Muscle of leg (tissue), 11 donors: ENCODE data around the gene RNF150. TPM values are rescaled to one million over a fixed set of nuclear protein-coding genes. Genes with fewer than 3 reads are reported as not detected.

Experiments used
- DNase-seq: peaks from one replicate; pipeline ENCODE4 v3.0.0; 2013
- H3K27ac ChIP-seq: one replicate; pipeline ENCODE4 v1.5.1; 2013; ENCODE audit warnings: mild to moderate bottlenecking, low read length, control low read depth
- H3K27me3 ChIP-seq: one replicate; pipeline ENCODE4 v1.6.1; 2013; ENCODE audit warnings: low read length; ENCODE audit not compliant: control insufficient read depth, insufficient read depth
- H3K36me3 ChIP-seq: one replicate; pipeline ENCODE4 v1.6.1; 2013; ENCODE audit warnings: low read length; ENCODE audit not compliant: control insufficient read depth, insufficient read depth
- H3K4me1 ChIP-seq: one replicate; pipeline ENCODE4 v1.6.1; 2013; ENCODE audit warnings: low read length; ENCODE audit not compliant: control insufficient read depth, insufficient read depth
- H3K4me3 ChIP-seq: one replicate; pipeline ENCODE4 v1.5.1; 2013; ENCODE audit warnings: low read length, control low read depth
- H3K9me3 ChIP-seq: replicated peaks from 2 replicates; pipeline ENCODE4 v1.6.1; 2013; ENCODE audit warnings: low read depth, low read length; ENCODE audit not compliant: control insufficient read depth
- WGBS: methylation state at CpG from one replicate; pipeline ENCODE4 v1.1.5; 2013; ENCODE audit warnings: missing lambda C conversion rate; ENCODE audit not compliant: insufficient coverage; 5-methylcytosine and 5-hydroxymethylcytosine counted together
- polyA plus RNA-seq, 8 donors: library from polyadenylated mRNA; unstranded; fragments of 120-200 nt; gene quantifications; one replicate each; pipeline versions ENCODE4 v1.2.1 to v1.2.3, GENCODE V29; 2013; ENCODE audit warnings: inconsistent platforms in 1 of 8, low replicate concordance in 1 of 8; ENCODE audit not compliant: insufficient read length in 8 of 8, insufficient read depth in 1 of 8
- total RNA-seq: library from RNA; stranded (reverse); fragments of 120-200 nt; gene quantifications from one replicate; pipeline ENCODE4 v1.2.4, GENCODE V29; 2013

RNF150 gene
- total and polyA plus RNA-seq, 9 donors = 21.0 to 44.6 (median 33.8) TPM

DNA sequence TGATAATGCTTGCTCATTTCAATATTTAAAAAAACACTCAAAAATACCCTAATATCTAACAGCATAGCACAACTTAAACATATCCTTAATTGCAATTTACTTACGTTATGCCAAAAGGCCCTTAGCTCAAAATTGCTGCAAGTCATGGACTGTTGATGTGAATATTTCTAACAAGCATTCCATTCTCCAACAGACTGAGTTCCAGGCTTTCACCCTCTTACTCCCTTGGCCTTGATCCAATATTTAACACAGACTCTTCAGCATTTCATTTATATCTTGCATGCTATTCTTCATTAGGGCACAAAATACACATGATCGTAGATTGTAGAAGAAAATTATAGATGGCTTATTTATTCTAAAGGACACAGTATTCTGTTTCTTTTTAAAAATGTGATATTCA is 96.5 kb downstream of the RNF150 start:
- no peak overlapping the region for H3K4me3 ChIP-seq
- peaks cover 8% of the 10 kb centered on the region for H3K9me3 ChIP-seq
- no CpG with 5 or more reads among the region's 2 CpGs for WGBS
- H3K27ac ChIP-seq = no peak overlapping the region
- no peaks in the 10 kb centered on the region for H3K4me1 ChIP-seq
- H3K36me3 ChIP-seq = peaks cover 5% of the 10 kb centered on the region
- peak; percentile 33 for DNase-seq
- no peaks in the 10 kb centered on the region for H3K27me3 ChIP-seq

DNA sequence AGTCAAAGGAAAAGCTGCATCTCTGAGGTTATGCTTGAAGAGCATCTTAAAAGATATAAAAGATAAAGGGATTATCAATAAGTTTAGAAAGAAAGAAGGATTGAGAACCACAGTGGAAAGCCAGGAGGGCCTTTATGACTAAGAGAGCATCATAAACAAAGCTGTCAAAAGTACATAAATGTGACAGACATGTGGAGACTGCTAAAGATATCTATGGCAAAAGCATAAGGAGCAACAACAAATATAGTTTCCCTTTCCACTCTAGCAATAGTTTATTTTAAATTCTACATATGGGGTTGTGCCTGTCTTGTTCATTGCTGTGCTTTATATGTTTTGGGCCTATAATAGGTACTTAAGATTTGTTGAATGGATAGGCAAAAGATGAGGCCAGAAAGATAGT is 97.3 kb downstream of the RNF150 start:
- Histone ChIP-seq H3K9me3 (peaks cover 8% of the 10 kb centered on the region), H3K36me3 (peaks cover 5% of the 10 kb centered on the region), H3K27ac (no peak overlapping the region), H3K4me1 (no peaks in the 10 kb centered on the region), H3K4me3 (no peak overlapping the region), H3K27me3 (no peaks in the 10 kb centered on the region)
- DNase-seq = no peak

DNA sequence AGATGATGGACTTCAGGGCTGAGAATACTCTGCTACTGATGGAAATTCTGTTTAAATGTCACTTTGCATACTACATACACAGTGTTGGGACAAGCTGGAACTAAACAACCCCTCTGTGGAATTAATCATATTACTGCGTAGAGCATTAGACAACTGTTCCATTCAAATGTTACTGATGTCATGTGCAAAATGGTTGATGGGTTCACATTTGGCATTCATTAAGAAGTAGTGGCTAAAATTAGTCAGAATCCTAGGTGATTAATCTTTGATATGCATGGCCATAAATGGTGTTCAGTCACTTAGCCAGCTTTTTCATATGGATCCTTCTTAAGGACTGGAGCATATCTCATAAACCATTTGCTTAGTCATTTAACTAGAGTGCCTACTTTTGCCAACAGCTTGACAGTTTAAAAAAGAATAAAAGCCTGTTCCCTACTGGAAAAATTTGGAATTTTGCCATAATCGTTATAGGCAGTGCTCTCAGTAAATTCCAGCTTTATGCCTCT is 105.2 kb downstream of the RNF150 start:
- no peaks in the 10 kb centered on the region for H3K9me3 ChIP-seq
- DNase-seq = peak; percentile 77

DNA sequence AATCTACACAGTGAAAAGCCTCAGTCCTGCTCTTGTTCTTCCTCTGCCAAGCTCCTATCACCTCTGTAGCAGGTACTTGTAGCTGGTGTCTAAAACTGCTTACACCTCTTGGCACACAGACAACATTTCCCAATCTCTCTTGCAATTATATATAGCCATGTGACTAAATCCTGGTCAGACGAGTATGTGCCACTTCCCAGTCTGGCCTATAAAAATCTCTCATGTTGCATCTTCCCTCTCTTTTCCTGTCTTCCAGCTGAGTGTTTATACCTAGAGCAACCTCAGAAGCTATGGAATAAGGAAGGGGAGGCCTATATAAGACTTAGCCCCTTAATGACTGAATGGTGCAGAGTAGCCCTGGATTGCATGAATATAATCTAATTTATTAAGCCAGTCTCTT is 105.8 kb downstream of the RNF150 start:
- Histone ChIP-seq H3K4me1 (peaks cover 7% of the 10 kb centered on the region), H3K27me3 (no peaks in the 10 kb centered on the region), H3K36me3 (no peaks in the 10 kb centered on the region), H3K27ac (peak overlapping the region; percentile 50), H3K4me3 (no peak overlapping the region), H3K9me3 (no peaks in the 10 kb centered on the region)
- peak; percentile 46 for DNase-seq
- WGBS = no CpG with 5 or more reads among the region's 1 CpG

More for the DNA sequence above, 105.2 kb downstream of the RNF150 start:
- H3K4me1 ChIP-seq = peaks cover 7% of the 10 kb centered on the region
- H3K36me3 ChIP-seq = no peaks in the 10 kb centered on the region
- H3K27ac ChIP-seq = peak overlapping the region; percentile 50
- WGBS = no CpG with 5 or more reads among the region's 2 CpGs
- H3K4me3 ChIP-seq = no peak overlapping the region
- no peaks in the 10 kb centered on the region for H3K27me3 ChIP-seq

DNA sequence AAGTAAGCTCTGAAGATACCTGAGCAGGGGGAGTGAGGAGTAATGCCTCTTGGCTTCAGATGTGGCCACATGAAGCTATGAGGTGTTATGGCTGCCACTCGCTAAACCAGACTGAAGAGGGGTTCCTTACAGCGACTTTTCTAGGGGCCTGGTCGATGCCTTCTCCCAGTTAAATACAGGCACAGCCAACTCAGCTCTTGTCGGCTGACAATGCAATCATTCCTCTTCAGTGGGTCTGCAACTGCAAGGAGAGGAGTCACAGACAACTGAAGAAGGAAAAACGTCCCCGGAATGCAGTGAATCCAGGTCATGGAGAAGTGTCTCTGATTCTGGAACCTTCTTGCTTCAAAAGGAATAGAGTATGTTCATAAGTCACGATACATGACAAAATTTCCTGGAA is 106.4 kb downstream of the RNF150 start:
- H3K27ac ChIP-seq = no peak overlapping the region

DNA sequence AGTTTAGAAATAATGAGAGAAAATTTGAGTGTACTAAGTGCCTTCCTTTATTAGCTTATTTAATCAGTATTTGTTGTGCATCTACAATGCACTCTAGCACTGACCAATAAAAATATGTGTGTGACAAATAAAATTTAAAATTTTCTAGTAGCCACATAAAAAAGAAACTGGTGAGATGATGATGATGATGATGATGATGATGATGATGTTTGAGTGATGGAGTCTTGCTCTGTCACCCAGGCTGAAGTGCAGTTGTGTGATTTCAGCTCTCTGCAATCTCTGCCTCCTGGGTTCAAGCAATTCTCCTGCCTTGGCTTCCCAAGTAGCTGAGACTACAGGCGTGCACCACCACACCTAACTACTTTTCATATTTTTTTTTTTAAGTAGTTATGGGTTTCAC is 110.2 kb downstream of the RNF150 start:
- no peak overlapping the region for H3K4me3 ChIP-seq
- no peaks in the 10 kb centered on the region for H3K9me3 ChIP-seq
- H3K27me3 ChIP-seq = no peaks in the 10 kb centered on the region
- H3K27ac ChIP-seq = no peak overlapping the region
- H3K36me3 ChIP-seq = no peaks in the 10 kb centered on the region
- H3K4me1 ChIP-seq = peaks cover 28% of the 10 kb centered on the region
- DNase-seq = no peak
- no CpG with 5 or more reads among the region's 1 CpG for WGBS

More for the DNA sequence above, 106.4 kb downstream of the RNF150 start:
- 94% methylated on average over 3 of the region's 7 CpGs for WGBS
- DNase-seq = no peak
- Histone ChIP-seq H3K4me3 (no peak overlapping the region), H3K4me1 (peaks cover 12% of the 10 kb centered on the region), H3K9me3 (no peaks in the 10 kb centered on the region), H3K27me3 (no peaks in the 10 kb centered on the region), H3K36me3 (no peaks in the 10 kb centered on the region)

DNA sequence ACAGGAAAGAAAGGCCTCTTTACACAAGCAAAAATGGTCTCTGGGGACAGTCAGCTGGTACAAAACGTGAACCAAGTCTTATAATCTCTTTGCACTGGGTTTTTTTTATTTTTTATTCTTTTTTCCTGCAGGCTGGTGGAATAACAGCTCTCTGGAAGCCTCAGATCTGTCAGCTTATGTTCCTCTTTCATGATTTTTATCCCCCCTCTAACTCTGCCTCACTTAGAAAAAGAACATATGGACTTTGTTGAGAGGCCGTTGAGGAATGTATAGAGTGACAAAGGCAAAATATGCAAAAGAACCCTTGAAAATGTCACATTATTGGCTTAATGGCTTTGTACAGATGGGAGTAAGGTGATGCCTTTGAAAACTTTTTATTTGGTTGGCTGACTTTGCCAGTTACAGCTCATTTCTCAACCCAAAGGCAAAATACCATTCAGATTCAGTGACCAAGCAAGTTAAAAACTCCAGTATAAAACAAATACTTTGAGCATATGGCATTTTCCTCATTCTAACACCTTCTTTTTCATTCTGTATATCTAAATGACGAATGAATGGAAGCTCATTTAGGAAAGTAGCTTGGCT is 111.1 kb downstream of the RNF150 start:
- WGBS = no CpG with 5 or more reads among the region's 3 CpGs
- no peaks in the 10 kb centered on the region for H3K36me3 ChIP-seq
- H3K4me3 ChIP-seq = no peak overlapping the region
- H3K4me1 ChIP-seq = peaks cover 25% of the 10 kb centered on the region
- H3K27me3 ChIP-seq = no peaks in the 10 kb centered on the region
- peak overlapping the region; percentile 85 for H3K27ac ChIP-seq
- no peak for DNase-seq
- H3K9me3 ChIP-seq = no peaks in the 10 kb centered on the region

DNA sequence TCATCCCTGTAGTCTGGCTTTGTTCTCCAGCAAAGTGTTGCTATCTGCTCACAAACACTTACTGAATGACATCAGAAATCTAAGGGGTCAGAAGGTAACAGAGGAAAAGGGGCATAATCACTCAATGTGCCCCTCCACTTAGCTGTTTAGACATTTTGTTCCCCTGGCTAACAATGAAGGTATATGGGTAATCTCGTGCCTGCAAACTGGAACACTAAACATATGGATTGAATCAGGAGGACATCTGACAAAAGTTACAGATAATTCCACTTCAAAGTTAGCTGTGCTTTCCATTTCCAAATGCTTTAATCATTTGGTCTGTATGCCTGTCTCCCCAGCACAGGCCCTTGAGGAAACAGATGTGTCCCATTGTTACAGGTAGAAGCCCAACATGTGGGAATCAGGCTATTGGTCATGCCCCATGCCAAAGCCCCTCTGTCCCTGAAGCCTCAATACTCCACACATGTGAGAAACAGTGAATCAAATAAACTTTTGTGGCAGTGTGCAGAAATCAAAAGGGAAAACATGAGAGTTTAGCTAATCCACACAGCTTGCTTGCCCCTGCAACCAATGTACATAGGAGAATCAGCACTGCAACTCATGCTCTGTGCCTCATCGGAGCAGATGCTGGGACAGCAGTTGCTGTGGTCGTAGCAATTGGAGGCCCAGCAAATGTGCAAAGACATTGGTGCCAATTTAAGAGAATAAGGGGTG is 111.7 kb downstream of the RNF150 start:
- peak; percentile 73 for DNase-seq
- Histone ChIP-seq H3K27ac (peak overlapping the region; percentile 85), H3K36me3 (no peaks in the 10 kb centered on the region), H3K4me1 (peaks cover 21% of the 10 kb centered on the region), H3K9me3 (no peaks in the 10 kb centered on the region), H3K4me3 (no peak overlapping the region), H3K27me3 (no peaks in the 10 kb centered on the region)
- 30% methylated on average over 2 of the region's 3 CpGs for WGBS

DNA sequence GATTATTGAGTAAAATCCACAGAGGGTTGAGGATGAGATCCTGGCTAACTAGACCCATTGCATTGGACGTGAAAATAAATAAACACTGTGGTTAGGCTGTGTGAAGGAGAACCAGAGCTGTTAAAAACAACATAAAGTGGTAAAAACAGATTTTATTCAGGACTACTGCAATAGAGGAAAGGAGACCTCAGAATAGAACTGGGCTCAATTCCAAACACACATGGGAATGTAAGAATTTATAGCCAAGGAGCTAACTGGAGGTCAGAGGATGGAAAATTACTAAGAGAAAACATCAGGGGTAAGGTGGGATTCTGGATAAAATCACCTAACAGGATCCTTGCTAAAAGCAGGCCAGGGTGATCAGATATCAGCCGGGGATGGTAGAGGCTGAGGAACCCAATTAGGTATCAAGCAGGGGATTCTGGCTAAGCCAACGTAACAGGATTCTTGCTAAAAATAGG is 112.4 kb downstream of the RNF150 start:
- WGBS = 5% methylated on average over 2 of the region's 3 CpGs
- Histone ChIP-seq H3K4me1 (peaks cover 21% of the 10 kb centered on the region), H3K9me3 (no peaks in the 10 kb centered on the region), H3K27me3 (no peaks in the 10 kb centered on the region), H3K27ac (peak overlapping the region; percentile 85), H3K36me3 (no peaks in the 10 kb centered on the region), H3K4me3 (no peak overlapping the region)
- DNase-seq = peak; percentile 89

DNA sequence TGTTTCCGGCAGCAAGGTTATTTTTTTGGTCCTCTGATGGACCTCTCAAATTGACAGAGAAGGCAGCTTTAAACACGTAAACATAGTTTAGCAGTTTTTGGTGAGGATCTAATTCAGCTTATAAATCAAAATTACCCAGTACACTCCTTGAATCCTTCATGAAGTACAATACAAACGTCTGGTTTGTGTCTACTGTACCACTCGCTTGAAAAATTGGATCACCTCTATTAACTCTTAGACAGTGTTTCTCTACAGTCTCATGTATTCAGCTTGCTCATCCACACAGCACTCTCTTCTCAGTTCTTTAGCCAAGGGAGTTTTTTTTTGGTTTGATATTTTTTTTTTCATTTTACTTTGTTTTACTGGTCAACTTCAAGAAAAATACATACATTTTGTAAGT is 113.5 kb downstream of the RNF150 start:
- Histone ChIP-seq H3K9me3 (no peaks in the 10 kb centered on the region), H3K4me3 (no peak overlapping the region), H3K27me3 (no peaks in the 10 kb centered on the region), H3K36me3 (no peaks in the 10 kb centered on the region), H3K27ac (no peak overlapping the region), H3K4me1 (peaks cover 21% of the 10 kb centered on the region)
- DNase-seq = no peak
- WGBS = 50% methylated on average over 2 of the region's 4 CpGs
